NCI-H2029 treated with DMSO at 0.1 percent for 48 hours (cell line): ENCODE data around the gene OCEL1.
A peak's percentile ranks its signal among the peaks of the same experiment; 100 is the strongest.

Source experiments
- DNase-seq: peaks from one replicate; lab custom pipeline; 2025; lab: John Stamatoyannopoulos, UW

OCEL1 gene

DNA sequence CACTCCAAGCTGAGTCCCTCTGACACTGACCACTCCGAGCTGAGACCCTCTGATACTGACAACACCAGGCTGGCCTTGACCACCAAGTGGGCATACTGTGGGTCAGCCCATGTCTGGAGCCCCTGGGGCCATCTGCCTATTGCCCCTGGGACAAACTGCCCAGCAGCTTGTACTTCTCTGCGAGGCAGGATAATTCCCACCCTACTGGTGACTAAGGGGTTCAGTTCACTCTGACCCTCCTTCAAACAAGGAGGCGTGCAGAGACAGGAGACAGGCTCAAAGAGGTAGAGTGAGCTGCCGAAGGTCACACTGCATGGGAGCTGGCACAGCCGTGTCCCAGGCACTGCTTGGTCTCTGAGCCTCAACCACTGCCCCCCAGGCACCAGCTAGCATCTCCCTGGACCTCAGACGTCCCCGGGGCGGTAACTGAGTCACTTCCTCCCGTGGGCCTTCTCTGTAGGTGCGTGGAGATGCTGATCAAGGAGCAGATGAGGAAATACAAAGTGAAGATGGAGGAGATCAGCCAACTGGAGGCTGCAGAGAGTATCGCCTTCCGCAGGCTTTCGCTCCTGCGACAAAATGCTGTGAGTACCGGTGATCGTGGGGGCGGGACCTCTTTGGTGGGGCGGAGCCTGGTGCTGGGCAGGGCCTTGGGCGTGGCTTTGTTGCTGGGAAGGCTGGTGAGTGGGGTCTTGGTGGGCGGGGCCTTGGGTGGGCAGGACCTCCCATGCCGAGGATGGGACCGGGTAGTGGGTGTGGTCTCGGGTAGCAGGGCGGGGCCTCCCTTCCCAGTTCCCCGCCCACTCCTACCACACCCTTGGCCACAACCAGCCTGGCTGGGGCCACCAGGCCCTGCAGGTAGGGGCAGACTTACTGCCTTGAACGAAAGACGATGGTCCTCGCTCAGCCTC is 16.6 kb upstream of the OCEL1 start:
- DNase-seq, result no peak

DNA sequence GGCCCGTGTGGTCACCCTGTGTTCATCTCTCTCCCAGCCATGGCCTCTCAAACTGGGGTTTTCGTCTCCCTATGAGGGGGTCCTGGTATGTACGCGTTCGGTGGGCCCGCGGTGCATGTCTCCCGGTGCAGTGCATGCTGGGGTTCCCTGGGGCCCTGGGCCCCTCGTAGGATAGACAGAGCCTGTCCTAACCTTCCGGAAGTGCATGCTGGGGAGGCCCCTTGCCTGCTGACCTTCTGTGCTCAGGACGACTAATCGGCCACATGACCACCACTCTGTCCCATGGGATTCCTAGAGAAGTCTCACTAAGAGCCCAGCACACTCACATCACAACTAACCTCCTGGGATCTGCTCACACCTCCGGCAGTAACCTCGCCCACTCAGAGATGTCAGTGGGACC is 15.7 kb upstream of the OCEL1 start:
- DNase-seq, result no peak

DNA sequence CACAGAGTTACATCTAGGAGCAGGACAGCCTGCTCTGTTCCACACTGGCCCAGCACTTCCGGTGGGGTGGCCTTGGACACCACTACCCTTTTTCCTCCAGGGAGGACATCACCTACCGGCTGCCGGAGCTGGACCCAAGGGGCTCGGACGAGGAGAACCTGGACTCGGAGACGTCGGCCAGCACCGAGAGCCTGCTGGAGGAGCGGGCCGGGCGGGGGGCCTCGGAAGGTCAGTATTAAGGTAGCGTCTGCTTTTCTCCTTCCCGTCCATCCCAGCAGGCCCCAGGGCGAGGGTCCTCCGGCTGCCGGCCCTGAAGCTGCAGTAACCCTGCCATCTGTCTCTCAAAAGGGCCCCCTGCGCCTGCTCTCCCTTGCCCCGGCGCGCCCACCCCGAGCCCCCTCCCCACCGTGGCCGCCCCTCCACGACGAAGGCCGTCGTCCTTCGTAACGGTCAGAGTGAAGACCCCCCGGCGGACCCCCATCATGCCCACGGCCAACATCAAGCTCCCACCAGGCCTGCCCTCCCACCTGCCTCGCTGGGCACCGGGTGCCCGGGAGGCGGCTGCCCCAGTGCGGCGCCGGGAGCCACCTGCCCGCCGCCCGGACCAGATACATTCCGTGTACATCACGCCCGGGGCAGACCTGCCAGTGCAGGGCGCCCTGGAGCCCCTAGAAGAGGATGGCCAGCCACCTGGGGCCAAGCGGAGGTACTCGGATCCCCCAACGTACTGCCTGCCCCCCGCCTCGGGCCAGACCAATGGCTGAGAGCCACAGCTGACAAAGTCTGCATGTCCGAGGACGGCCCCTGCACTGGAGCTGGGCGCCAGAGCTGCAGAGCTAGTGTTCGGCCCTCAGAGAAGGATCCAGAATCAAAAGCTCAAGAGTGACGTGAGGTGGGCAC is 14.2 kb upstream of the OCEL1 start:
- DNase-seq, result no peak

DNA sequence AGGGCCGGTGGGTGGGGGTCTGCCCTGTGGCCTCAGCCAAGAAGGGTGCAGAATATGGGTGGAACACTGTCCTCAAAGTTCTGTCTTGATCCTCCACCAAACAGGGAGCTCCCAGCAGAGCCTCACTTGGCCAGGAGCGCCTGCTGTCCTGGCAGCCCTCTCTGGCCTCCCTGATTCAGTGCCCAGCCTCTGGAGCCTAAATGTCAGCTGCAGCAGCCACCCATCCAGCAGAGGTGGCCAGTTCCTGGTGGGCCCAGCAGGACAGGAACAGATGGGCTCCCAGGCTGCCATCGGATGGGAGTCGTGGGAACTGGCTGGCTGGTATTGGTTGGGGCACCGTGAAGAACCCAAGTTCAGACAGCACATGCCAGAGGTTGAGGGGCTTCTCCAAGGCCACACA is 12.7 kb upstream of the OCEL1 start:
- DNase-seq, result no peak

DNA sequence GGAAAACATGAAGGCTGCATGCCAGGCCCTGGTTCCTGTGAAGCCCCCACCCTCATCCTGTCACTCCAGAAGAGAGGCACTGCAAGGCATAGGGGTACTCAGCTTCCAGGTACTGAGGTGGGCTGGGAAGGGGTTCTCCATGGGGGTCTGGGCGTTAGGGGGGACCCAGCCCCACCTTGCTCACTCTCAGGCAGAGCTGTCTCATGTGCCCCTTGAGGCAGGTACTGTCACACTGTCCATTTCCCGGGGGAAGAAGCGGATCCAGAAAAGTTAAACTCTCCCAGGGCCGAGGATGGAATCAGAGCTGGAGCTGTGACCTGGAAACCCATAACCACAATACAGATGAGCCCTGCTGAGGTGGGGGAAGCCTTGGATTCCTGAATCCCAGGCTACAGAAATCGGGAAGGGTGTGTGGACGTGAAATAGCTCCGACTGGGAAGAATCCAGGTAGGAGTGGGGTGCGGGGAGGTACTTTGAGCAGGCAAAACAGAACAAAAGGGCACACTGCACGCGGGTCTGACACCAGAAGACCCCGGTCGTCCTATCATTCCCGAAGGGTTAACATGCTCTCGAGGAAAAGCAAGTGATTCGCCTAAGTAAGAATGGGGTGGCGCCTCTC is 11.4 kb upstream of the OCEL1 start:
- no peak for DNase-seq

DNA sequence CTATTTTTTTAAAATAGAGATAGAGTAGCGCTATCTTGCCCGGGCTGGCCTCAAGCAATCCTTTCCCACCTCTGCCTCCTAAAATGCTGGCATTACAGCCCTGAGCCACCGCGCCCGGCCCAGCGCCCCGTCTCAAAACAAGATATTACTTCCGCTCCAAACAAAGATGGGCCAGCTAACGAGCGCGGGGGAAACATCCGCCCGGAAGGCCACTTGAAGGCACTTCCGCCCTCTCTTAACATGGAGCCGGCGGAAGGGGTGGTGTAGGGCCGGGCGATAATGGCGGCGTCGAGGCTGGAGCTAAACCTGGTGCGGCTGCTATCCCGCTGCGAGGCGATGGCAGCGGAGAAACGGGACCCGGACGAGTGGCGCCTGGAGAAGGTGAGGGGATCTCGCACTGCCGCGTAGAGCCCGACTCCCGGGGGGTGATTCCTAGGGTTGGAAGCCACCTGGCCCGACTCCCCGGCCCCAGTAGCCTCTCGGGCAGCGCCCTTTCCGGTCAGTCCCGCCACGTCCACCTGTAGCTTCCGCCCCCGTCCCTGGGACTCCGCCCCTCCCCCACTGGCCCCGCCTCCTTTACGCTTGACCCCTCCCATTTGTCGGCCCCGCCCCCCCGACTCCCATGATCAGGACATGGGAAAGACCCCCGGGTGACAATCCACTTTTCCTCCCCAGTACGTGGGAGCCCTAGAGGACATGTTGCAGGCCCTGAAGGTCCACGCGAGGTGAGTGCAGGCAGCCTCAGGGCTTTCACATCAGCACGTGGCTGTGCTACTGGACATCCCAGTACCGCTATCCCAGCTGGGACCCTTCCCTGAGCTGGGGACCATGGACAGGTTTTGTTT is 10.7 kb upstream of the OCEL1 start, which contains the start of gene USE1:
Gene USE1 (plus strand): TSS at position 231 of the 845 bp plus-strand sequence. CDS start 49 bp downstream, at position 280.
- peak; percentile 87 for DNase-seq

DNA sequence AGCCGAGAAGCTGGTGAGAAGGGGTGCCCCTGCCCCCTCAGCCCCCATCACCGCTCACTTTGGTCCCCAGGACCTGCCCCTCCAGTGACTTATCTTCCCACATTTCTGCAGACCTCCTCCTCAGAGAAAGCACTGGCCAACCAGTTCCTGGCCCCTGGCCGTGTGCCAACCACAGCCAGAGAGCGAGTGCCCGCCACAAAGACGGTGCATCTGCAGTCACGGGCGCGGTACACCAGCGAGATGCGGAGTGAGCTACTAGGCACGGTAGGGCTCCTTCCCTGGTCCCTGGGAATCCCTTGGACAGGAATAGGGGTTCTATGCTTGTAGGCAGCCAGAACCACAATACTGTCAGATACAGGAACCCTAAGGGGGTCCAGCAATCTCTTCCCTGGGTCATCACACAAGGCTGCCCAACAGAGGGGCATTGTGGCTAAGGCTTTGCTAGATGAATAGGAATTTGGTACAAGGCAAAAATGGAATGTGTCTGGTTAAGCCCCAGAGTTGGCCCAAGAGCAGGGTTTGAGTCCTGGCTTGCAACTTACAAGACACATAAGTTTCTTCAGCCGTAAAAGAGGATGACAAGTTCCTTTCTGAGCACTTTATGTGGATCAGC is 9.9 kb upstream of the OCEL1 start:
- no peak for DNase-seq

DNA sequence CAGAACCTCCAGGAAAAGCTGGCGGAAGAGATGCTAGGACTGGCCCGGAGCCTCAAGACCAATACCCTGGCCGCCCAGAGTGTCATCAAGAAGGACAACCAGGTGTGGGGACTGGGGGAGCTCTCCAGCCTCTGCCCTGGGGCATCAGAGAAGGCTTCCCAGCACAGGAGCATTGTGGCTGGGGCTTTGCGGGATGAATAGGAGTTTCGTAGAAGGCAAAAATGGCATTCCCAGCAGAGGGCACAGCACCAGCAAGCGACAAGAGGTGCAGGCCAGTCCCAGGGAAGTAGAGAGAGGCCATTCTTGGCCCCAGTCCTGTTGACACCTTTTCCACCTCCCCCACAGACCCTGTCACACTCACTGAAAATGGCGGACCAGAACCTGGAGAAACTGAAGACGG is 6.7 kb upstream of the OCEL1 start:
- no peak for DNase-seq

DNA sequence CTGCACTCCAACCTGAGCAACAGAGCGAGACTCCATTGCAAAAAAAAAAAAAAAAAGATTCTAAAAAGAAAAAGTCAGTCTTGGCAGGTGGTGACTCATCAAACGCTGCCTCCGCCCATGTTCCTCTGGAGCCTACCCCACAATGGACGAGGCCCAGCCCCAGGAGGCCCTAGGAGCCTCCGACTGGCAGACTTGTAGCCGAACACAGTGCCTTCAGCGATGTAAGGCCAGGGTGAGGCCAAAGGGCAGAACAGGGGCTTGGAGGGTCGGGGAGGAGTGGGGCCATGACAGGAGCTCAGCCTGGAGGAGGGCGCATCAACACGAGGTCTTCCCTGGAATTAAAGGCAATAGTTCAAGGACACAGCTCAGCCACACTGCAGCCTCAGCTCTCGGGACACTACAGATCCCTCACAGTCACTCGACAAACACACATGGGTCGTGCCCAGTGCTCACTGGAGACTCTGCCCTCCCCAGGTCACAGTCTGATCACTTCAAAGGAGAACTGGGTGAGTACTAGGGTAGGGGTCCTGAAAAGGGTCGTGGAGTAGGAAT is 5.7 kb upstream of the OCEL1 start:
- no peak for DNase-seq

DNA sequence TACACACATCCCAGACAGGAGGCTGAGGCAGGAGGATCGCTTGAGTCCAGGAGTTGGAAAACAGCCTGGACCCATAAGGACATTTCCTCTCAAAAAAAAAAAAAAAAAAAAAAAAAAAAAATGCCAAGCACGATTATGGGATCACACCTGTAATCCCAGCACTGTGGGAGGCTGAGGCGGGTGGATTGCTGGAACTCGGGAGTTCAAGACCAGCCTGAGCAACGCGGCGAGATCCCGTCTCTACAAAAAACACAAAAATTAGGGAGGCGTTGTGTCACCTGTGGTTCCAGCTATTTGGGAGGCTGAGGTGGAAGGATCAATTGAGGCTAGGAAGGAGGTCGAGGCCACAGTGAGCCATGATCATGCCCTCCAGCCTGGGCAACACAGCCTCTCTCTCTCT is 973 bp upstream of the OCEL1 start:
- no peak for DNase-seq

DNA sequence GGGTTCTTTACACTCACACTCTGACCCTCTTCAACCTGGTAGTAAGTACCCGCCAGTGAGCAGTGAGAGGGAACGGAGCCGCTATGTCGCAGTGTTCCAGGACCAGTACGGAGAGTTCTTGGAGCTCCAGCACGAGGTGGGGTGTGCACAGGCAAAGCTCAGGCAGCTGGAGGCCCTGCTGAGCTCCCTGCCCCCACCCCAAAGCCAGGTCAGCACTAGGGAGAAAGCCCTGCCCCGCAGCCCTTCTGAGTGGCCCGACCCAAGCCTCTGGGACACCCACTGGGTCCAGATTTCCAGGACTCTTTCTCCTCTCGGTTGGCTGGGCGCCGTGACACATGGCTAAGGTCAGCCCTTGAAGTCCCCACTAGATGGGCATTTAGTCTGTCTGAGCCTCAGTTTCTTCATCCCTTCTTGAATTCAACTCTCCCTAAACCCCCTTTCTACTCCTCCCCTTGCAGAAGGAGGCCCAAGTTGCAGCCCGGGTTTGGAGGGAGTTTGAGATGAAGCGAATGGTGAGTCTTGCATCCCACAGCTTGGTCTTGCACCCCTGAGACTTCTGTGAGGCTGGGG is 1.9 kb downstream of the OCEL1 start:
- DNase-seq, result no peak

DNA sequence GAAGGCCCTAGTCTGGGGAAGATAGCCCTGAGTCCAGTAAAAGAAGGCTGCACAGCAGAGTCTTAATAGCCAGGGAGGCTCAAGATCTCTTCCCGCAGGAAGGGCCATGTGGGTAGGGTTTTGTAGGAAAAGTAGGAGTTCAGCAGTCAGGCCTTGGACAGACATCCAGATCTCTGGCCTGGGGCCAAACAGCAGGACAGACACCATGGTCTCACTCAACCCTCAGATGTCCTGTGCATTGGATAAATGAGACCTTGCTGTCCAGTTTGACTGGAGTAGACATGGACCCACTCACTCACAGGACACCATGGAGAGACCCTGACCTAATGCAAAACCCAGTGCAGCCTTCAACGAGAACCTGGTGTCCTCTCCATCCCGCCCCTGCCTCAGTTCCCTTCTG is 3.9 kb downstream of the OCEL1 start:
- DNase-seq, result no peak

DNA sequence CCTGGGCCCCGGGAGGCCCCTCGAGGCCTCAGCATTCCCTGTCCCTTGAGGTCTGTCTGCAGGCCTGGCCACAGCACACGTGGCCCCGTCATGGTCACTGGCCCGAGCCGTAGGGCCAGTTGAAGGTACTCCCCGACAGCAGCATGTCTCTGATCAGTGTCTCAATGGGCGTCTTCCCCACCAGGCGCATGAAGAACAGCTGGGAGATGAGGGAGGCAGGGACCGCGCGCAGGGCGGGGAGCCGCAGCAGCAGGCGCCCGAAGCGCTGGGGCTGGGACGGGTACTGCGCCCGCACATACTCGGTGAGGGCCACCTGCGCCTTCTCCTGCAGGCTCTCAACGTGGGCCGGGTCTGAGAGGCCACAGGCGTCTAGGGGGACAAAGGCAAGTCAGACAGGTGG is 6.2 kb downstream of the OCEL1 start:
- DNase-seq, result no peak

DNA sequence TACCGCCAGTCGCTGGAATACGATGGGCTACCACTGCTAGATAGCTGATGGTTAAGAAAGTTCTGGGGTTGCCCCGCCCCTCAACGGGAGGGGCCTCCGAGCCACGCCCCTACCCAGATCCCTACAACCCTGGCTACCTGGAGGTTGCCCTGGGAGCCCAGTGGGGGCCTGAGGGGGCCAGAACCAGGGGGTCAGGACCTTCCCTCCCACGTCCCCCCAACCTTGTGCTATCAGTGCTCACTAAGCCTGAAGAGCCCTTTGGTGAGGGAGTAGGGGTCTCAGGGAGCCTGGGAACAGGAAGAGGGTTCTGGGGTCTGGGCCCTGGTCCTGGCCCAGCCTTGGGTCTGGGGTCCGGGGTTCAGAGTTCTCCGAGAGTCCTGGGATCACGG is 8.9 kb downstream of the OCEL1 start:
- no peak for DNase-seq

DNA sequence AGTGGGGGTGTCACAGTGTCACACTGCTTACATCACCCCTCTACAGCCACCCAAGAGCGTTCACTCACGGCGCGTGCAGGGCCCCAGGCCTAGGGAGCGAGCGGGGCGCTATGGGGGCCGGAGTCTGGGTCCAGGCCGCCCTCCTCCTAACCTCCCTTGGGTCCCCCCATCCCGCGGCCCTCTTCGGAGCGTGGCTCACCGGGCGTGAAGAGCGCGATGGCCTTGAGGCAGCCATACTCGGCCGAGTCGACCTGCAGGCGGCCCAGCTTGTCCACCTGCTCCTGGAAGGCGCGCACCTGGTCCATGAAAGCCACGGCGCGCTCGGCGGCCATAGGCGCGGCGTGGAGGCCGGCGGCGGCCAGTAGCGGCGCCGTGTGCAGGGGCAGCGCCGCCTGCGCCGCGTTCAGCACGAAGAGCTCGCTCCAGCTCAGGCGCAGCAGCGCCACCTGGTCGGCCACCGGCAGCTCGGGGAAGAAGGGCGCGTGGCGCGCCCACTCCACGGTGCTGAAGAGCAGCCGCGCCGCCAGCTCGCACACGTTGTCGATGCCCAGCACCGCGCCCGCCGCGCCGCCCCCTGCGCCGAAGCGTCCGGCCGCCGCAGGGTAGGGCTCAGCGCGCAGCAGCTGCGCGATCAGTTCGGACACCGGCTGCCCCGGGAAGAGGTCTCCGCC is 9.4 kb downstream of the OCEL1 start:
- no peak for DNase-seq

DNA sequence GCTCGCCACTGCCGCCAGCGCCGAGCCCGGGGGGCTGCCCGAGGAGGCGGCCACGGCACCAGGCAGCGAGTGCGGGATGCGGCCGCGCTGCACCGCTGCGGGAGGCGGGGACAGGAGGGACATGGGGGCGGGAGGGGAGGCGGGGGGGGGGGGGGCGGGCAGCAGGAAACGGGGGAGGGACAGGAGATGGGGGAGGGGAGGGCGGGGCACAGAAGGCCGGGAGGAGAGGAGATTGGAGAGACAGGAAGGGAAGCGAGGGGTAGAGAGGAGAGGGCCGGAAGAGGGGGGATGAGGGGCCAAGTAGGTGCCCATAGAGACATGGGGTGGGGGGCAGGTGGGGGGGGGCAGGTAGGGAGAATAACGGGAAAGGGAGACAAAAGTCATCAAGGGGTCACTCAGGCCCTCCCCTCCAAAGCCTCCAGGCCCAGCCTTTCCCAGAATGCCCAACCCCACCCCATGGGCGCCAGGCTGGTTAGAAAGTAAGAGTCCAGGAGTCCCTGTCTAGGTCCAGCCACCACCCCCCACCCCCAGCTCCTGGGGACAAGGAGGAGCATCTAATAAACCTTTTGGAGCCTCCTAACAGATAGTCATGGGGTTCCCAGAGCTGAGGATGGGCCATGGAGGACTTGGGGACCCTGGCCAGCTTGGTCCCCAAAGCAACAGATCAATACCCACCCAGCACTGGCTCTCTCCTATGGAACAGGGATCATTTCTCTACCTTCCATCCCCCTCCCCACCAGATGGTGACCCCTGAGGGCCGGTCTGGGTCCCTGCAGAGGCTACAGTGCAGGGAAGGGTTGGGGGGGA is 10.1 kb downstream of the OCEL1 start:
- peak; percentile 36 for DNase-seq

DNA sequence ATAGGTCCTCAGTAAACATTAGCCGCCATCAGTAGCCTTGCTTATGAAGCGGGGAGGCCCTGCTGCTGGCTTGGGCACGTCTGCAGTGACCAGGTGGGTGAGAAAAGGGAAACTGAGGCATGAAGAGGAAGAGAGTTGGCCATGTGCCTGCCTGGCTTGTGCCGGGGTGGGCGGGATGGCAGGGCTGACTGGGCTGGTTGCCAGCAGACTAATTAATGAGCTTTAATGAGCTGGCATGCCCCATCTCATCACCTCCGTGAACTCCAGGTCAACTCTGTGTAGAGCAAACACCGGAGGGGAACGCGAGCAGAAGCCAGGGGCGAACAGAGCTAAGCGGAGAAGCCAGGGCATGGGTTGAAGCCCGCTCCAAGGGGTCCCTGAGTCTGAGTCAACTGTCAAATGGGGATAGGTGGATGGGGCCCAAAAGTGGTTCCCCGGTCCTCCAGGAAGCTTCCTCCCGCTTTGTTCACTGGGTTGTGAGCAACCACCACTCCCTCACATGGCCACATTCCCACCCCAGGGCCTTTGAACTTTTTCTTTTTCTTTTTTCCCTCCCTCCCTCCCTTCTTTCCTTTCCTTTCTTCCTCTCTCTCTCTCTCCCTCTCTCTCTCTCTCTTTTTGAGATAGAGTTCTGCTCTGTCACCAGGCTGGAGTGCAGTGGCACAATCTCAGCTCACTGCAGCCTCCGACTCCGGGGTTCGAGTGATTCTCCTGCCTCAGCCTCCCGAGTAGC is 11.0 kb downstream of the OCEL1 start:
- no peak for DNase-seq
